H1 (cell line): ENCODE measurements around the gene TBCA. TPM values are rescaled to one million over a fixed set of nuclear protein-coding genes. Genes with fewer than 3 reads are reported as not detected.

Experiments used
- CTCF ChIA-PET: fragments of 300-600 bp; sonication (Branson Sonifier 250); formaldehyde crosslinking; loops from one replicate; lab custom pipeline; 2021; ENCODE audit not compliant: partially characterized antibody; lab: Charles Lee
- POLR2A ChIA-PET: fragments of 300-600 bp; sonication (Branson Sonifier 250); formaldehyde crosslinking; loops from one replicate; lab custom pipeline; 2021; ENCODE audit warnings: inconsistent platforms; ENCODE audit not compliant: partially characterized antibody; lab: Charles Lee
- DNase-seq, 2 experiments: peaks; one replicate each; pipeline versions ENCODE4 v3.0.0 to v3.0.0-alpha.2; 2010 to 2022; ENCODE audit warnings: low spot score in 2 of 2, low read depth in 1 of 2, mixed read lengths in 1 of 2
- FAIRE-seq: peaks from 2 replicates; lab custom pipeline; 2011; peaks lifted over from hg19 to GRCh38; lab: Jason Lieb, UNC
- H2AFZ ChIP-seq: 2 replicates; pipeline ENCODE4 v1.8.1; 2012; ENCODE audit warnings: low read length, inconsistent platforms
- H2AK5ac ChIP-seq: 2 replicates; pipeline ENCODE4 v1.6.1; 2013; ENCODE audit warnings: low read depth, low read length
- H2BK120ac ChIP-seq: replicated peaks from 2 replicates; pipeline ENCODE3; 2013; ENCODE audit warnings: low read depth, low read length, inconsistent platforms
- H2BK12ac ChIP-seq: 2 replicates; pipeline ENCODE4 v1.6.1; 2013; ENCODE audit warnings: low read depth, low read length
- H2BK15ac ChIP-seq: 2 replicates; pipeline ENCODE4 v1.6.1; 2013; ENCODE audit warnings: low read length
- H2BK20ac ChIP-seq: 2 replicates; pipeline ENCODE4 v1.6.1; 2013; ENCODE audit warnings: low read length
- H2BK5ac ChIP-seq: 2 replicates; pipeline ENCODE4 v1.6.1; 2013; ENCODE audit warnings: low read depth, low read length
- H3K14ac ChIP-seq: 2 replicates; pipeline ENCODE4 v1.6.1; 2013; ENCODE audit warnings: inconsistent platforms; ENCODE audit not compliant: insufficient read length
- H3K18ac ChIP-seq: 2 replicates; pipeline ENCODE4 v1.6.1; 2013; ENCODE audit warnings: low read length; ENCODE audit errors: extremely low read depth
- H3K23ac ChIP-seq: 2 replicates; pipeline ENCODE4 v1.6.1; 2013; ENCODE audit warnings: inconsistent platforms; ENCODE audit not compliant: insufficient read length
- H3K23me2 ChIP-seq: 2 replicates; pipeline ENCODE4 v1.6.1; 2013; ENCODE audit warnings: low read depth, low read length
- H3K27ac ChIP-seq: 2 replicates; pipeline ENCODE4 v1.6.1; 2011; ENCODE audit warnings: low read depth, low read length, inconsistent platforms
- H3K27me3 ChIP-seq, 4 experiments: replicated peaks in 1 of 4; 1 replicate in 1 of 4; 2 replicates in 3 of 4; pipeline versions ENCODE4 v1.6.1 to v1.8.1; 2011 to 2013; ENCODE audit warnings: low read length in 3 of 4, mild to moderate bottlenecking in 3 of 4, inconsistent platforms in 2 of 4, mixed read lengths in 2 of 4, moderate library complexity in 1 of 4; ENCODE audit not compliant: control insufficient read depth in 3 of 4, insufficient read depth in 3 of 4; ENCODE audit errors: extremely low read depth in 1 of 4
- H3K36me3 ChIP-seq, 4 experiments: 2 replicates each; pipeline versions ENCODE4 v1.6.1 to v1.8.1; 2011 to 2013; ENCODE audit warnings: mild to moderate bottlenecking in 4 of 4, low read length in 3 of 4, moderate library complexity in 2 of 4, control low read depth in 1 of 4, inconsistent platforms in 1 of 4; ENCODE audit not compliant: insufficient read depth in 4 of 4, control insufficient read depth in 2 of 4
- H3K4ac ChIP-seq: replicated peaks from 2 replicates; pipeline ENCODE3; 2013; ENCODE audit warnings: low read length, low read depth, mixed read lengths, inconsistent platforms; ENCODE audit not compliant: insufficient read length
- H3K4me1 ChIP-seq, 4 experiments: replicated peaks in 1 of 4; 1 replicate in 1 of 4; 2 replicates in 3 of 4; pipeline versions ENCODE4 v1.6.1 to v1.8.1; 2011 to 2013; ENCODE audit warnings: low read length in 3 of 4, inconsistent platforms in 2 of 4, mixed read lengths in 1 of 4; ENCODE audit not compliant: insufficient read depth in 4 of 4, control insufficient read depth in 3 of 4
- H3K4me2 ChIP-seq, 2 experiments: 2 replicates each; pipeline versions ENCODE4 v1.6.1 to v1.8.1; 2011 to 2013; ENCODE audit warnings: low read depth in 2 of 2, low read length in 2 of 2, control low read depth in 1 of 2, inconsistent platforms in 1 of 2, mild to moderate bottlenecking in 1 of 2; ENCODE audit not compliant: insufficient read depth in 1 of 2
- H3K4me3 ChIP-seq, 4 experiments: fragments of 200-600, 300-600 bp in 1 of 4; sonication (generic), shearing (Covaris generic), sonication (Bioruptor Twin) in 1 of 4; 2 replicates each; pipeline versions ENCODE4 v1.5.1 to v1.8.1; 2011 to 2016; ENCODE audit warnings: low read length in 4 of 4, low read depth in 3 of 4, control low read depth in 2 of 4, inconsistent platforms in 2 of 4, mild to moderate bottlenecking in 2 of 4, mixed read lengths in 1 of 4, moderate library complexity in 1 of 4; ENCODE audit not compliant: insufficient read depth in 2 of 4; ENCODE audit errors: extremely low read depth in 1 of 4
- H3K56ac ChIP-seq: replicated peaks from 2 replicates; pipeline ENCODE3; 2013; ENCODE audit warnings: low read depth, mild to moderate bottlenecking, mixed read lengths, low read length, inconsistent platforms; ENCODE audit not compliant: insufficient read length
- H3K79me1 ChIP-seq: 2 replicates; pipeline ENCODE4 v1.6.1; 2013; ENCODE audit warnings: low read depth, low read length, control low read depth
- H3K79me2 ChIP-seq, 2 experiments: 2 replicates each; pipeline versions ENCODE4 v1.6.1 to v1.8.1; 2012 to 2013; ENCODE audit warnings: low read length in 2 of 2, mild to moderate bottlenecking in 2 of 2, inconsistent platforms in 1 of 2; ENCODE audit not compliant: insufficient read depth in 2 of 2, control insufficient read depth in 1 of 2
- H3K9ac ChIP-seq, 4 experiments: replicated peaks in 1 of 4; 1 replicate in 1 of 4; 2 replicates in 3 of 4; pipeline versions ENCODE4 v1.6.1 to v1.8.1; 2011 to 2013; ENCODE audit warnings: low read depth in 3 of 4, low read length in 3 of 4, control low read depth in 2 of 4, mild to moderate bottlenecking in 2 of 4, moderate library complexity in 2 of 4, inconsistent platforms in 1 of 4; ENCODE audit errors: extremely low read depth in 1 of 4
- H3K9me3 ChIP-seq, 2 experiments: 2 replicates each; pipeline versions ENCODE4 v1.6.1 to v1.8.1; 2012 to 2013; ENCODE audit warnings: mild to moderate bottlenecking in 2 of 2, moderate library complexity in 2 of 2, control low read depth in 1 of 2, inconsistent platforms in 1 of 2, low read depth in 1 of 2, low read length in 1 of 2, mixed read lengths in 1 of 2; ENCODE audit not compliant: insufficient read depth in 2 of 2
- H4K20me1 ChIP-seq, 2 experiments: replicated peaks in 1 of 2; 2 replicates each; pipeline versions ENCODE3 to v1.8.1; 2011 to 2013; ENCODE audit warnings: inconsistent platforms in 2 of 2, low read length in 2 of 2, mild to moderate bottlenecking in 1 of 2; ENCODE audit not compliant: insufficient read depth in 2 of 2, control insufficient read depth in 1 of 2
- H4K5ac ChIP-seq: 2 replicates; pipeline ENCODE4 v1.6.1; 2013; ENCODE audit warnings: low read length, low read depth, mixed read lengths, inconsistent platforms; ENCODE audit not compliant: insufficient read length
- H4K8ac ChIP-seq: 2 replicates; pipeline ENCODE4 v1.8.0; 2013; ENCODE audit warnings: mild to moderate bottlenecking, moderate library complexity, low read length, inconsistent platforms; ENCODE audit not compliant: insufficient read depth; ENCODE audit errors: extremely low read depth
- H4K91ac ChIP-seq: replicated peaks from 2 replicates; pipeline ENCODE3; 2013; ENCODE audit warnings: low read length, mixed read lengths, inconsistent platforms; ENCODE audit not compliant: insufficient read length
- BACH1 ChIP-seq: IDR thresholded peaks from 2 replicates; pipeline ENCODE4 v1.6.1; 2012; ENCODE audit warnings: low read length, improper control_type of control experiment
- CTBP2 ChIP-seq: IDR thresholded peaks from 2 replicates; pipeline ENCODE4 v1.7.0; 2011; ENCODE audit warnings: borderline replicate concordance, mild to moderate bottlenecking, moderate library complexity, mixed read lengths, low read length; ENCODE audit not compliant: insufficient read depth, insufficient read length
- EZH2 ChIP-seq: fragments of 200-600 bp; sonication (generic); IDR thresholded peaks from 2 replicates; pipeline ENCODE4 v1.7.1; 2012; ENCODE audit warnings: low read depth, mild to moderate bottlenecking, moderate library complexity, low read length, inconsistent platforms; ENCODE audit not compliant: severe bottlenecking
- SAP30 ChIP-seq: fragments of 300-600 bp; sonication (generic); IDR thresholded peaks from 2 replicates; pipeline ENCODE4 v1.7.1; 2012; ENCODE audit warnings: low read length, moderate library complexity, mild to moderate bottlenecking, inconsistent platforms; ENCODE audit not compliant: insufficient read depth, insufficient replicate concordance
- TCF12 ChIP-seq: IDR thresholded peaks from 2 replicates; pipeline ENCODE4 v1.6.1; 2011; ENCODE audit warnings: low read depth, mild to moderate bottlenecking, low read length
- WGBS, 2 experiments: shearing (Covaris generic) in 1 of 2; methylation state at CpG; one replicate each; pipeline versions ENCODE4 v1.1.6 to v1.1.7; 2013 to 2015; ENCODE audit warnings: low lambda C conversion rate in 2 of 2, mixed read lengths in 2 of 2, inconsistent platforms in 1 of 2, low coverage in 1 of 2, missing lambda C conversion rate in 1 of 2; ENCODE audit not compliant: insufficient replicate concordance in 2 of 2, insufficient coverage in 1 of 2, insufficient read length in 1 of 2; ENCODE audit errors: extremely low coverage in 1 of 2, missing lambda C conversion rate in 1 of 2; 5-methylcytosine and 5-hydroxymethylcytosine counted together
- polyA plus RNA-seq, 7 experiments: library from polyadenylated mRNA; depleted of rRNA in 3 of 7; stranded (reverse) in 5 of 7; unstranded in 2 of 7; fragments of >200 nt in 5 of 7; fragments of 200-250 nt in 2 of 7; gene quantifications; 1 replicate in 5 of 7; 2 replicates in 1 of 7; 4 replicates in 1 of 7; pipeline versions ENCODE4 v1.2.1 to v1.2.3, GENCODE V29; 2011 to 2013; ENCODE audit warnings: missing spikeins in 2 of 7, mixed read lengths in 2 of 7
- total RNA-seq: library from RNA; stranded (reverse); fragmentation: NEBNext Ultra II Directional; extraction: Animal tissue kit (Norgen Biotek cat#: 25700); gene quantifications from 2 replicates; pipeline ENCODE4 v1.2.1, GENCODE V29; 2021
- TF ChIP-seq, protein P1 (sequence below): IDR thresholded peaks from 2 replicates; pipeline ENCODE4 v1.6.1; 2012; ENCODE audit warnings: low read length, inconsistent platforms
- TF ChIP-seq, protein P2 (sequence below): IDR thresholded peaks from 2 replicates; pipeline ENCODE4 v1.6.1; 2012; ENCODE audit warnings: inconsistent platforms
- TF ChIP-seq, protein P3 (sequence below), 3 experiments: IDR thresholded peaks; 1 replicate in 2 of 3; 2 replicates in 1 of 3; pipeline versions ENCODE4 v1.5.1 to v1.6.1; 2011; ENCODE audit warnings: low read length in 3 of 3, mild to moderate bottlenecking in 3 of 3, inconsistent platforms in 2 of 3, low read depth in 1 of 3, moderate library complexity in 1 of 3; ENCODE audit not compliant: insufficient read depth in 1 of 3; ENCODE audit errors: control extremely low read depth in 1 of 3

TBCA gene
- total and polyA plus RNA-seq, 2 of the 8 experiments (the other 6 are each of a cell fraction or from before 2014, with no cell fraction given): 55.7 to 320 TPM

DNA sequence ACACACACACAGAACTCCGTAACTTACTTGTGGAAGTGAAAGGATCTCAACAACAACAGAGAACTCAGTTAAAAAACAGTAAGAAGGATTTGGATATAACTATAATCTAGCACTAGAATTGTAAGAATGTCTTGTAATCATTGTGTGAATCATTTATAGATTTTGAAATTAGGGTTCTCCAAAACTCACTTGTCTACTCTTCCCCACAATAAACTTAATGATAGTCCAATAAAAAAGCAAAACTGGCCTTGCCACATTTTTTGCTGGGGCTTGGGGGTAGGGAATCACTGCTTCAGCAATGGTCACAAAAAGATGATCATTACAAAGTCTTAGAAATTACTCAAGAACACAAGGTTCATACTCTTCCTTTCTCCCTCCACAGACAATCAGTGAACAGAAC, 8.8 kb downstream of the TBCA start:
- Histone ChIP-seq H3K23me2 (no peaks in the 10 kb centered on the region), H3K18ac (no peak overlapping the region), H3K9me3 (peaks cover 0 to 10% of the 10 kb centered on the region in 2 experiments; a peak in 1 of 4 replicates), H3K56ac (no peak overlapping the region), H3K4me1 (peaks cover 0 to 4% (median 0%) of the 10 kb centered on the region in 4 experiments; a peak in 1 of 7 replicates), H2BK5ac (no peak overlapping the region), H3K27me3 (peaks cover 0 to 1% (median 0%) of the 10 kb centered on the region in 4 experiments; a peak in 2 of 7 replicates), H4K8ac (no peak overlapping the region), H3K4me3 (no peak overlapping the region), H2BK15ac (no peak overlapping the region), H3K4ac (no peak overlapping the region), H3K27ac (no peak overlapping the region), H3K79me2 (peaks cover 13 to 95% of the 10 kb centered on the region in 2 experiments; a peak in 3 of 4 replicates), H2AFZ (no peak overlapping the region), H4K20me1 (peaks cover 0 to 7% of the 10 kb centered on the region in 2 experiments), H4K5ac (no peak overlapping the region), H3K9ac (no peak overlapping the region), H2AK5ac (no peak overlapping the region), H4K91ac (no peak overlapping the region), H2BK12ac (no peak overlapping the region), H2BK120ac (no peak overlapping the region), H2BK20ac (no peak overlapping the region), H3K4me2 (no peak overlapping the region), H3K79me1 (peaks cover 3% of the 10 kb centered on the region; the same call in 1 of the 2 replicates), H3K36me3 (peaks cover 0 to 15% (median 6%) of the 10 kb centered on the region in 4 experiments; a peak in 3 of 8 replicates), H3K14ac (no peak overlapping the region), H3K23ac (no peak overlapping the region)
- DNase-seq (no peak), FAIRE-seq (no peak)
- CTCF ChIA-PET: no interaction called here
- POLR2A ChIA-PET: interaction anchor here (0.9 to 1.1 kb wide), 3 partner anchors 15 to 78 kb away, joined by 3 to 5 read pairs (median 3); no protein-coding TSS in a partner anchor
- WGBS, 2 experiments: 94% methylated on average over 1 of the region's 1 CpG; no CpG with 5 or more reads in 1 of the 2 experiments
- TF ChIP-seq EZH2 (no peak), SAP30 (no peak), BACH1 (no peak), TCF12 (no peak), CTBP2 (no peak)
- TF ChIP-seq, protein P1, sequence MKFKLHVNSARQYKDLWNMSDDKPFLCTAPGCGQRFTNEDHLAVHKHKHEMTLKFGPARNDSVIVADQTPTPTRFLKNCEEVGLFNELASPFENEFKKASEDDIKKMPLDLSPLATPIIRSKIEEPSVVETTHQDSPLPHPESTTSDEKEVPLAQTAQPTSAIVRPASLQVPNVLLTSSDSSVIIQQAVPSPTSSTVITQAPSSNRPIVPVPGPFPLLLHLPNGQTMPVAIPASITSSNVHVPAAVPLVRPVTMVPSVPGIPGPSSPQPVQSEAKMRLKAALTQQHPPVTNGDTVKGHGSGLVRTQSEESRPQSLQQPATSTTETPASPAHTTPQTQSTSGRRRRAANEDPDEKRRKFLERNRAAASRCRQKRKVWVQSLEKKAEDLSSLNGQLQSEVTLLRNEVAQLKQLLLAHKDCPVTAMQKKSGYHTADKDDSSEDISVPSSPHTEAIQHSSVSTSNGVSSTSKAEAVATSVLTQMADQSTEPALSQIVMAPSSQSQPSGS: no peak
- TF ChIP-seq, protein P2, sequence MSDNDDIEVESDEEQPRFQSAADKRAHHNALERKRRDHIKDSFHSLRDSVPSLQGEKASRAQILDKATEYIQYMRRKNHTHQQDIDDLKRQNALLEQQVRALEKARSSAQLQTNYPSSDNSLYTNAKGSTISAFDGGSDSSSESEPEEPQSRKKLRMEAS: no peak
- TF ChIP-seq, protein P3, sequence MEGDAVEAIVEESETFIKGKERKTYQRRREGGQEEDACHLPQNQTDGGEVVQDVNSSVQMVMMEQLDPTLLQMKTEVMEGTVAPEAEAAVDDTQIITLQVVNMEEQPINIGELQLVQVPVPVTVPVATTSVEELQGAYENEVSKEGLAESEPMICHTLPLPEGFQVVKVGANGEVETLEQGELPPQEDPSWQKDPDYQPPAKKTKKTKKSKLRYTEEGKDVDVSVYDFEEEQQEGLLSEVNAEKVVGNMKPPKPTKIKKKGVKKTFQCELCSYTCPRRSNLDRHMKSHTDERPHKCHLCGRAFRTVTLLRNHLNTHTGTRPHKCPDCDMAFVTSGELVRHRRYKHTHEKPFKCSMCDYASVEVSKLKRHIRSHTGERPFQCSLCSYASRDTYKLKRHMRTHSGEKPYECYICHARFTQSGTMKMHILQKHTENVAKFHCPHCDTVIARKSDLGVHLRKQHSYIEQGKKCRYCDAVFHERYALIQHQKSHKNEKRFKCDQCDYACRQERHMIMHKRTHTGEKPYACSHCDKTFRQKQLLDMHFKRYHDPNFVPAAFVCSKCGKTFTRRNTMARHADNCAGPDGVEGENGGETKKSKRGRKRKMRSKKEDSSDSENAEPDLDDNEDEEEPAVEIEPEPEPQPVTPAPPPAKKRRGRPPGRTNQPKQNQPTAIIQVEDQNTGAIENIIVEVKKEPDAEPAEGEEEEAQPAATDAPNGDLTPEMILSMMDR (IDR thresholded peaks at IDR 0.05; ENCODE audit: control extremely low read depth in 1 of 3, insufficient read depth in 1 of 3, low read depth in 1 of 3, low read length in 3 of 3): no peak
